Testis (tissue), 3 donors: ENCODE data around the gene BOD1L1. TPM values are rescaled to one million over a fixed set of nuclear protein-coding genes. Genes with fewer than 3 reads are reported as not detected.

ENCODE experiments used
- DNase-seq: peaks from one replicate; pipeline ENCODE4 v3.0.0-alpha.2; 2019
- H3K27ac ChIP-seq, 2 donors: fragments of 200-600 bp; sonication (generic); one replicate each; pipeline ENCODE4 v1.5.1; 2019
- H3K27me3 ChIP-seq: fragments of 200-600 bp; sonication (generic); one replicate; pipeline ENCODE4 v1.5.1; 2019
- H3K36me3 ChIP-seq: fragments of 200-600 bp; sonication (generic); one replicate; pipeline ENCODE4 v1.5.1; 2017; ENCODE audit warnings: low read depth; ENCODE audit errors: missing control alignments
- H3K4me1 ChIP-seq: fragments of 200-600 bp; sonication (generic); one replicate; pipeline ENCODE4 v1.5.1; 2019
- H3K4me3 ChIP-seq, 2 donors: fragments of 200-600 bp; sonication (generic); one replicate each; pipeline ENCODE4 v1.5.1; 2017 to 2019
- H3K9me3 ChIP-seq: fragments of 200-600 bp; sonication (generic); one replicate; pipeline ENCODE4 v1.5.1; 2017
- POLR2A ChIP-seq: fragments of 450-650 bp; IDR thresholded peaks from one replicate; pipeline ENCODE4 v1.6.1; 2017; ENCODE audit warnings: antibody characterized with exemption, mild to moderate bottlenecking, moderate library complexity
- WGBS, 2 donors: methylation state at CpG; one replicate each; pipeline ENCODE4 v1.1.5; 2018; 5-methylcytosine and 5-hydroxymethylcytosine counted together
- intact Hi-C: fragments of 100-400 bp; cut with DNase I; formaldehyde crosslinking; loops from one replicate; pipeline ENCODE4 v1.15.1; 2023; ENCODE audit warnings: low total_unique reads
- microRNA-seq, 2 donors: library from miRNA; unstranded; fragments of <30 nt; microRNA quantifications; one replicate each; pipeline ENCODE4, GENCODE V29; 2016; ENCODE audit warnings: borderline number of aligned reads in 2 of 2, borderline replicate concordance in 1 of 2
- polyA plus RNA-seq: library from polyadenylated mRNA; stranded (reverse); fragments of 350-450 nt; fragmentation: Illumina TruSeq; extraction: RNeasy Lipid Tissue Mini Kit (QIAGEN cat#74804); gene quantifications from one replicate; pipeline ENCODE4 v1.2.3, GENCODE V29; 2014; ENCODE audit warnings: low read depth, low replicate concordance; ENCODE audit not compliant: insufficient read depth
- small RNA-seq, 2 donors: library from RNA; depleted of rRNA; stranded (forward); fragments of <200 nt; gene quantifications; one replicate each; pipeline ENCODE3, GENCODE V24; 2016
- total RNA-seq, 2 donors: library from RNA; depleted of rRNA; stranded (reverse); fragments of >200 nt; gene quantifications; one replicate each; pipeline ENCODE4 v1.2.3, GENCODE V29; 2016
- TF ChIP-seq, protein P1 (sequence below), 3 experiments: fragments of 450-650 bp in 2 of 3; fragments of 200-600 bp in 1 of 3; sonication (generic) in 1 of 3; IDR thresholded peaks; one replicate each; pipeline ENCODE4 v1.5.1; 2016 to 2019; ENCODE audit warnings: antibody characterized with exemption in 3 of 3, mild to moderate bottlenecking in 2 of 3, moderate library complexity in 1 of 3

BOD1L1 gene
- total and polyA plus RNA-seq, 3 donors from 2014 or later = 14.7 to 108 (median 98.1) TPM

DNA sequence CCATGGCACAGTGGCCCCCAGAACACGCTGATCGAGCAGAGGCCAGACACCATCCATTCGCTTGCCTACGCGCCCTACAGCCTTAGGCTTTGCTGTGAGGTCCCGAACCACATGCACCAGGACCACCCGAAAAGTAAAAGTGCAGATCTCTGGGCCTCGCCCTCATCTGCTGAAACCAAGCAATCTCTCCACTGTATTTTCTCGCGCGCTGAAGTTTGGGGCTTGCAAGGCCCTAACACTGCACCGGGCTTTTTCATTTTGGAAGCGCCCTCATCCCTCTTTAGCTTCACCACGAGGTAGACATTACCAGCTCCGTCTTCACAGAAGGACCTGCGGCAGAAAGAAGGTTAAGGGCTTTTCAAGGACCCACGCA is 104.4 kb downstream of the BOD1L1 start:
- intact Hi-C loops = no loop called here
- H3K9me3 ChIP-seq = no peaks in the 10 kb centered on the region
- no peaks in the 10 kb centered on the region for H3K36me3 ChIP-seq
- DNase-seq = no peak
- WGBS, 2 donors = 4 to 9% methylated on average over 12 to 17 of the region's 17 CpGs
- H3K4me3 ChIP-seq = no peak overlapping the region
- H3K27ac ChIP-seq = no peak overlapping the region
- TF ChIP-seq POLR2A = no peak
- TF ChIP-seq, protein P1, sequence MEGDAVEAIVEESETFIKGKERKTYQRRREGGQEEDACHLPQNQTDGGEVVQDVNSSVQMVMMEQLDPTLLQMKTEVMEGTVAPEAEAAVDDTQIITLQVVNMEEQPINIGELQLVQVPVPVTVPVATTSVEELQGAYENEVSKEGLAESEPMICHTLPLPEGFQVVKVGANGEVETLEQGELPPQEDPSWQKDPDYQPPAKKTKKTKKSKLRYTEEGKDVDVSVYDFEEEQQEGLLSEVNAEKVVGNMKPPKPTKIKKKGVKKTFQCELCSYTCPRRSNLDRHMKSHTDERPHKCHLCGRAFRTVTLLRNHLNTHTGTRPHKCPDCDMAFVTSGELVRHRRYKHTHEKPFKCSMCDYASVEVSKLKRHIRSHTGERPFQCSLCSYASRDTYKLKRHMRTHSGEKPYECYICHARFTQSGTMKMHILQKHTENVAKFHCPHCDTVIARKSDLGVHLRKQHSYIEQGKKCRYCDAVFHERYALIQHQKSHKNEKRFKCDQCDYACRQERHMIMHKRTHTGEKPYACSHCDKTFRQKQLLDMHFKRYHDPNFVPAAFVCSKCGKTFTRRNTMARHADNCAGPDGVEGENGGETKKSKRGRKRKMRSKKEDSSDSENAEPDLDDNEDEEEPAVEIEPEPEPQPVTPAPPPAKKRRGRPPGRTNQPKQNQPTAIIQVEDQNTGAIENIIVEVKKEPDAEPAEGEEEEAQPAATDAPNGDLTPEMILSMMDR (IDR thresholded peaks at IDR 0.05) = no peak
- no peaks in the 10 kb centered on the region for H3K27me3 ChIP-seq
- peaks cover 4% of the 10 kb centered on the region for H3K4me1 ChIP-seq

DNA sequence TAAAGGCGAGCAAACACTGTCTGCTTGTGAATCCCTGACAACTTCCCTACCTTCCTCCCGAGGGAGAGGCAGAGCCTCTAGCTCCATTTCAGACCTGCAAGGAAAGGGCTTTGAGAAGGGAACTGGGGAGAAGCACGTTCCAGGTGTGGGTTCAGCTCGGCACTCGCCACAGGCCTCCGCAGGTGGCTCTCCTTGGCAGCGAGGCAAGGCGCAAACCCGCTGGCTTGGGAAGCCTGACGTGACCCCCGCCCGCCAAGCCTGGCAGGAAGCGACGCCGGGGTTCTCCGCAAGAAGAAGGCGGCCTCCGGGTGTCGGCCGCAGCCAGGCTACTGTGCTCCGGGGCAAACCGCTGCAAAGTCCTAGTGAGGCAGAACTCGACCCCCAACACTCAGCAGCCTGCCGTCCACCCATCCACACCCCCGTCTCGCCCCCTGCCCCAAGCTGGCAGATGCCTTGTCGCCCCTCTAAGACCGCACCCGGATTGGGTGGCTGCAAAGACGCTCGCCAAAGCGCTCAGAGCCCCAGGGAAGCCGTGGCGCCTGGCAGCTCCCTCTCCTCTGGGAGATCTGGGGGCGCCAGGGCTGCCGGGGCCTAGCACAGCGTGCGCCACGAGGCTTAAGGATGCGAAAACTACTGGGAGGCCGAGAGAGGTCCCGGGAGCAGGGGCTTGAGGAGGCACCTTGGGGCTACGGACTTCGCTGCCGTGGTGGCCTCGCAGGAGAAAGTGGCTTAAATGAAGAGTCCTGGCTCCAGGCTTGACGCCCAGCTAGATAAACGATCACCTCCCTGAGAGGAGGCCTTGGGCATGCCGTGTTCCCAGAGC is 105.0 kb downstream of the BOD1L1 start:
- Histone ChIP-seq H3K9me3 (no peaks in the 10 kb centered on the region), H3K27me3 (no peaks in the 10 kb centered on the region), H3K27ac (no peak overlapping the region), H3K4me1 (no peaks in the 10 kb centered on the region), H3K4me3 (no peak overlapping the region), H3K36me3 (no peaks in the 10 kb centered on the region)
- TF ChIP-seq, protein P1 (IDR thresholded peaks at IDR 0.05) = no peak
- TF ChIP-seq POLR2A = no peak
- DNase-seq = no peak
- WGBS, 2 donors = 6% methylated on average over 11 to 48 of the region's 49 CpGs
- intact Hi-C loops = no loop called here

DNA sequence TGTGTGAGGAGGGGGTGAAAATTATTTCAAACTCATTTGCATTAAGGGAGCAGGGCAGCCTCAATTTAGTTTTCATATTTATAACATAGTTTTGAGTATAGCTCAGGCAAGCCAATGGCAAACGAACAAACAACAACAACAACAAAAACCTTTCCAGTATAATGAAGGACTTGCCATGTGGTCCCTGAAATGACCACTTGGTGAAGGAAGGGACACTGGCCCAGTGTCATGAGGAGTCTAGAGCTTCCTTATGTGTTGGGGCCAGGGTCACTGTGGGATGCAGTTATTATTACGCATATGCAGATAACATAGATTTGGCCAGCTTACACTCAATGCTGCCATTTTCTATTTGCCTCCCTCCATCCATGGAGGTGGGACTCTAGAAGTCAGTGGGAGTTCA is 106.5 kb downstream of the BOD1L1 start:
- no peaks in the 10 kb centered on the region for H3K9me3 ChIP-seq
- H3K27me3 ChIP-seq = no peaks in the 10 kb centered on the region
- 57 to 67% methylated on average over 1 to 2 of the region's 2 CpGs for whole genome bisulfite sequencing, 2 donors
- no peak overlapping the region for H3K4me3 ChIP-seq
- no peak for DNase-seq
- intact Hi-C loops = no loop called here
- no peak overlapping the region for H3K27ac ChIP-seq
- H3K36me3 ChIP-seq = no peaks in the 10 kb centered on the region
- no peaks in the 10 kb centered on the region for H3K4me1 ChIP-seq
- TF ChIP-seq POLR2A = no peak
- TF ChIP-seq, protein P1 (IDR thresholded peaks at IDR 0.05) = no peak

Small RNAs within 50 kb of the gene (microRNA-seq; reads per million reads assigned to microRNA genes)
- gene MIR5091 = 0 to 0.69 reads per million in 2 donors

Small RNAs within 50 kb of the gene (small RNA-seq; reads per million reads assigned to genes)
- gene MIR5091 = 0.09 to 0.46 reads per million in 2 donors

Other genes starting within 250 kb of the BOD1L1 start
- gene RAB28, start 143.4 kb downstream of the BOD1L1 start, total RNA-seq = 10 to 100 TPM; 30.2 to 34.3 TPM
- 65.1 TPM for gene RAB28, start 143.4 kb downstream of the BOD1L1 start, polyA plus RNA-seq
- 1 to 10 TPM in 1 of 2 donors, under 1 TPM in 1; 0.50 to 1.3 TPM for gene NKX3-2, start 83.2 kb downstream of the BOD1L1 start, total RNA-seq
- gene NKX3-2, start 83.2 kb downstream of the BOD1L1 start, polyA plus RNA-seq = 0.57 TPM